Neural cell (in vitro differentiated cells): Measurements from ENCODE around the gene TIMM44. TPM values are rescaled to one million over a fixed set of nuclear protein-coding genes. Genes with fewer than 3 reads are reported as not detected.
"Not testable (repeated sequence)": the region's sequence is repeated elsewhere in the genome, so short reads cannot be mapped to it uniquely, and the experiment has no call there.

ENCODE experiments used
- H2AFZ ChIP-seq: fragments of 200-600, 300-800 bp; sonication (generic), shearing (Covaris generic); 2 replicates; pipeline ENCODE4 v1.6.0; 2014; ENCODE audit warnings: low read depth, mild to moderate bottlenecking, antibody characterized with exemption, low read length, moderate library complexity
- H3F3A ChIP-seq: fragments of 200-600 bp; shearing (Covaris generic); 2 replicates; pipeline ENCODE4 v1.6.1; 2016; ENCODE audit warnings: mild to moderate bottlenecking, moderate library complexity, mixed read lengths, antibody characterized with exemption, low read length; ENCODE audit not compliant: insufficient read depth, poor library complexity, severe bottlenecking
- H3K27ac ChIP-seq: fragments of 200-600, 300-800 bp; sonication (generic), shearing (Covaris generic); 2 replicates; pipeline ENCODE4 v1.5.1; 2014; ENCODE audit warnings: mild to moderate bottlenecking, low read length, moderate library complexity
- H3K27me3 ChIP-seq: fragments of 300-800, 200-600 bp; sonication (generic), shearing (Covaris generic); 2 replicates; pipeline ENCODE4 v1.6.0; 2014; ENCODE audit warnings: mild to moderate bottlenecking, low read depth, low read length, moderate library complexity; ENCODE audit not compliant: insufficient read depth
- H3K36me3 ChIP-seq: fragments of 300-800, 200-600 bp; sonication (generic), shearing (Covaris generic); 2 replicates; pipeline ENCODE4 v1.5.1; 2014; ENCODE audit warnings: mild to moderate bottlenecking, antibody characterized with exemption, low read length, moderate library complexity; ENCODE audit not compliant: insufficient read depth
- H3K4me2 ChIP-seq: fragments of 300-800, 200-600 bp; sonication (generic), shearing (Covaris generic); 2 replicates; pipeline ENCODE4 v1.6.0; 2014; ENCODE audit warnings: mild to moderate bottlenecking, low read length
- H3K4me3 ChIP-seq: fragments of 300-800, 200-600 bp; sonication (generic), shearing (Covaris generic); 2 replicates; pipeline ENCODE4 v1.5.1; 2014; ENCODE audit warnings: mild to moderate bottlenecking, low read length, moderate library complexity
- H3K79me2 ChIP-seq: fragments of 200-600 bp; shearing (Covaris generic); replicated peaks from 2 replicates; pipeline ENCODE4 v1.6.0; 2014; ENCODE audit warnings: mild to moderate bottlenecking, low read length, moderate library complexity; ENCODE audit not compliant: insufficient read depth
- H3K9ac ChIP-seq: fragments of 300-800, 200-600 bp; sonication (generic), shearing (Covaris generic); 2 replicates; pipeline ENCODE4 v1.6.1; 2016; ENCODE audit warnings: mild to moderate bottlenecking, low read length, mixed read lengths
- H3K9me2 ChIP-seq: fragments of 200-600 bp; shearing (Covaris generic); 2 replicates; pipeline ENCODE4 v1.6.1; 2016; ENCODE audit warnings: mild to moderate bottlenecking, low read length, mixed read lengths; ENCODE audit not compliant: insufficient read depth
- H3K9me3 ChIP-seq: fragments of 200-600, 300-800 bp; sonication (generic), shearing (Covaris generic); 2 replicates; pipeline ENCODE4 v1.6.1; 2016; ENCODE audit warnings: mild to moderate bottlenecking, mixed run types, low read length, moderate library complexity, mixed read lengths
- H4K20me1 ChIP-seq: fragments of 200-600 bp; shearing (Covaris generic); 2 replicates; pipeline ENCODE4 v1.6.1; 2016; ENCODE audit warnings: mild to moderate bottlenecking, mixed run types; ENCODE audit not compliant: insufficient read depth
- EP300 ChIP-seq: fragments of 450-650 bp; conservative IDR thresholded peaks from 2 replicates; pipeline ENCODE4 v1.6.1; 2014; ENCODE audit warnings: antibody characterized with exemption, mild to moderate bottlenecking, moderate library complexity; ENCODE audit not compliant: poor library complexity, severe bottlenecking
- EZH2 ChIP-seq: fragments of 200-600, 300-800 bp; shearing (Covaris generic), sonication (generic); IDR thresholded peaks from 2 replicates; pipeline ENCODE4 v1.6.1; 2014; ENCODE audit warnings: antibody characterized with exemption, low read length, borderline replicate concordance, mild to moderate bottlenecking; ENCODE audit not compliant: insufficient read depth, poor library complexity, severe bottlenecking
- MXI1 ChIP-seq: fragments of 450-650 bp; conservative IDR thresholded peaks from 2 replicates; pipeline ENCODE4 v1.6.1; 2014; ENCODE audit warnings: antibody characterized with exemption, mild to moderate bottlenecking; ENCODE audit not compliant: poor library complexity, severe bottlenecking
- POLR2AphosphoS5 ChIP-seq: IDR thresholded peaks from 2 replicates; pipeline ENCODE4 v1.6.1; 2012
- RAD21 ChIP-seq: fragments of 450-650 bp; conservative IDR thresholded peaks from 2 replicates; pipeline ENCODE4 v1.6.1; 2014; ENCODE audit warnings: antibody characterized with exemption, mild to moderate bottlenecking, moderate library complexity
- SMC3 ChIP-seq: fragments of 450-650 bp; conservative IDR thresholded peaks from 2 replicates; pipeline ENCODE4 v1.6.1; 2014; ENCODE audit warnings: antibody characterized with exemption, mild to moderate bottlenecking, moderate library complexity; ENCODE audit not compliant: poor library complexity
- TAF1 ChIP-seq: IDR thresholded peaks from 2 replicates; pipeline ENCODE4 v1.6.1; 2012; ENCODE audit warnings: low read depth
- polyA plus RNA-seq: library from polyadenylated mRNA; depleted of rRNA; stranded (reverse); fragments of >200 nt; gene quantifications from 2 replicates; pipeline ENCODE4 v1.2.3, GENCODE V29; 2014
- TF ChIP-seq, protein P1 (sequence below): IDR thresholded peaks from 2 replicates; pipeline ENCODE4 v1.6.1; 2012; ENCODE audit warnings: borderline replicate concordance
- TF ChIP-seq, protein P2 (sequence below): fragments of 450-650 bp; IDR thresholded peaks from 2 replicates; pipeline ENCODE4 v1.5.1; 2014; ENCODE audit warnings: antibody characterized with exemption, mild to moderate bottlenecking, moderate library complexity; ENCODE audit not compliant: poor library complexity, severe bottlenecking

TIMM44 gene
- polyA plus RNA-seq, 1 donor from 2014 or later = 48.3 TPM

DNA sequence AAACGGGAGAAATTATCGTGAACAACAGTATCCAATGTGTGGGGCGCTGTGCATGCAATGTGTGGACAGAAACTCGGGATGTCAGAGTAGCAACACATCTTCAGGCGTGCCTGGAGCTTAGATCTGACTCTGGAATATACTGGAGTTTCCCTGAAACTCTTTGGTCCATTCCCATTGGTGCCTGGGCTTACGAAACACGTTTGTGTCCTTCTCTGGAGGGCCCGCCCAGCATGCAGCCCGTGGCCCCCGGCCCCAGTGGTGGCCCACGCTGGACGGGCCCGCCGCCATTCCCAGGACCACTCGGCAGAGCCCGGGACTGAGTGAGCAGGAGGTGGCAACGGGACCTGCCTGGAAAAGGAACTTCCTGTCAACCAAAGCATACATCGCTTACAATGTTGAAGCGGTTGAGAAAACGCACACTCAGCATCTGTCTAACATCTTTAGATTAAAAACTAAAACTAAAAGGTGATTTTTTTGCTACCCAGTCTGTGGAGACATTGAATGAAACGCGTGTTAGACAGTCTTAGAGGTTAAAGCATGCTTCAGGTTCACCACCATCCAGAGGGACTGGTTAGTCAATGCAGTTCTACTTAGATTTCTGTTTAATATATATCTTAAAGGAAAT, 19.3 kb upstream of the TIMM44 start:
- Histone ChIP-seq H3K9me2 (no peaks in the 10 kb centered on the region), H3K9ac (no peak overlapping the region), H3K27me3 (no peaks in the 10 kb centered on the region), H2AFZ (no peak overlapping the region), H3K36me3 (no peaks in the 10 kb centered on the region), H3K27ac (no peak overlapping the region), H3K4me2 (no peak overlapping the region), H3K79me2 (no peaks in the 10 kb centered on the region), H4K20me1 (no peaks in the 10 kb centered on the region), H3K4me3 (no peak overlapping the region), H3K9me3 (no peaks in the 10 kb centered on the region), H3F3A (no peaks in the 10 kb centered on the region)
- no peak for TF ChIP-seq EP300
- TF ChIP-seq, protein P1, sequence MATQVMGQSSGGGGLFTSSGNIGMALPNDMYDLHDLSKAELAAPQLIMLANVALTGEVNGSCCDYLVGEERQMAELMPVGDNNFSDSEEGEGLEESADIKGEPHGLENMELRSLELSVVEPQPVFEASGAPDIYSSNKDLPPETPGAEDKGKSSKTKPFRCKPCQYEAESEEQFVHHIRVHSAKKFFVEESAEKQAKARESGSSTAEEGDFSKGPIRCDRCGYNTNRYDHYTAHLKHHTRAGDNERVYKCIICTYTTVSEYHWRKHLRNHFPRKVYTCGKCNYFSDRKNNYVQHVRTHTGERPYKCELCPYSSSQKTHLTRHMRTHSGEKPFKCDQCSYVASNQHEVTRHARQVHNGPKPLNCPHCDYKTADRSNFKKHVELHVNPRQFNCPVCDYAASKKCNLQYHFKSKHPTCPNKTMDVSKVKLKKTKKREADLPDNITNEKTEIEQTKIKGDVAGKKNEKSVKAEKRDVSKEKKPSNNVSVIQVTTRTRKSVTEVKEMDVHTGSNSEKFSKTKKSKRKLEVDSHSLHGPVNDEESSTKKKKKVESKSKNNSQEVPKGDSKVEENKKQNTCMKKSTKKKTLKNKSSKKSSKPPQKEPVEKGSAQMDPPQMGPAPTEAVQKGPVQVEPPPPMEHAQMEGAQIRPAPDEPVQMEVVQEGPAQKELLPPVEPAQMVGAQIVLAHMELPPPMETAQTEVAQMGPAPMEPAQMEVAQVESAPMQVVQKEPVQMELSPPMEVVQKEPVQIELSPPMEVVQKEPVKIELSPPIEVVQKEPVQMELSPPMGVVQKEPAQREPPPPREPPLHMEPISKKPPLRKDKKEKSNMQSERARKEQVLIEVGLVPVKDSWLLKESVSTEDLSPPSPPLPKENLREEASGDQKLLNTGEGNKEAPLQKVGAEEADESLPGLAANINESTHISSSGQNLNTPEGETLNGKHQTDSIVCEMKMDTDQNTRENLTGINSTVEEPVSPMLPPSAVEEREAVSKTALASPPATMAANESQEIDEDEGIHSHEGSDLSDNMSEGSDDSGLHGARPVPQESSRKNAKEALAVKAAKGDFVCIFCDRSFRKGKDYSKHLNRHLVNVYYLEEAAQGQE = no peak
- no peak for TF ChIP-seq MXI1
- TF ChIP-seq, protein P2, sequence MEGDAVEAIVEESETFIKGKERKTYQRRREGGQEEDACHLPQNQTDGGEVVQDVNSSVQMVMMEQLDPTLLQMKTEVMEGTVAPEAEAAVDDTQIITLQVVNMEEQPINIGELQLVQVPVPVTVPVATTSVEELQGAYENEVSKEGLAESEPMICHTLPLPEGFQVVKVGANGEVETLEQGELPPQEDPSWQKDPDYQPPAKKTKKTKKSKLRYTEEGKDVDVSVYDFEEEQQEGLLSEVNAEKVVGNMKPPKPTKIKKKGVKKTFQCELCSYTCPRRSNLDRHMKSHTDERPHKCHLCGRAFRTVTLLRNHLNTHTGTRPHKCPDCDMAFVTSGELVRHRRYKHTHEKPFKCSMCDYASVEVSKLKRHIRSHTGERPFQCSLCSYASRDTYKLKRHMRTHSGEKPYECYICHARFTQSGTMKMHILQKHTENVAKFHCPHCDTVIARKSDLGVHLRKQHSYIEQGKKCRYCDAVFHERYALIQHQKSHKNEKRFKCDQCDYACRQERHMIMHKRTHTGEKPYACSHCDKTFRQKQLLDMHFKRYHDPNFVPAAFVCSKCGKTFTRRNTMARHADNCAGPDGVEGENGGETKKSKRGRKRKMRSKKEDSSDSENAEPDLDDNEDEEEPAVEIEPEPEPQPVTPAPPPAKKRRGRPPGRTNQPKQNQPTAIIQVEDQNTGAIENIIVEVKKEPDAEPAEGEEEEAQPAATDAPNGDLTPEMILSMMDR = no peak
- no peak for TF ChIP-seq RAD21
- no peak for TF ChIP-seq EZH2
- TF ChIP-seq POLR2AphosphoS5 = no peak
- TF ChIP-seq SMC3 = no peak
- no peak for TF ChIP-seq TAF1

DNA sequence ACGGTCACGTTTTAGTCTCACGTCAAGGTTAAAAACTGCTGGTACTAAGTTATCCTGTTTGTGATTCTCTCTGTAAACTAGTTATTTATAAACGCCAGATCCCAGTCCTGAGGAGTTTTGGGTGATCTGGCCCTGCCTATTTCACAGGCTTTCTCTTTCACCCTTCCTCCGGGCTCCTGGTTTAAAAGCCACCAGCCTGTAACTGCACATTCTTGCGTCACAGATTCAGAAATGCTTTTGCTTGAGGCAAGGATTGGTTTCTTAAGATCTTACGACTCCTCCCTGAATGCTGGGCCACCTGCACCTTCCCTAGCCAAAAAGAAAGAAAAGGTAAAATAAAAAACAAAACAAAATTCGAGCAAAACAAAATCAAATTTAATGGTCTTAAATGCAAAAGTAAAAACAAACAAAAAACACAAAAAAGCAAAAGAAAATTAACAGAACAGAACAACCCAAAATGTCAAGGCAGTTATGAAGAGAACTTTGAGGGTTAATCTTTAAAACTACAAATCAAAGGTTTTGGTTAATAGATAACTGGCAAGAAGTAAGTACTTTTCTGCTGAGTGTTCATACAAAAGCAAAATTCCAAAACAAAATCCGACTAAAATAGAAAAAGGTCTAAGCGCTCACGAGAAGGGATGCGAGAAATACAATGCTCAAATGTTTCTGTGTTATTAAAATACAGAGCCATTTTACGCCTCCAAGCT, 18.6 kb upstream of the TIMM44 start:
- Histone ChIP-seq H3K36me3 (no peaks in the 10 kb centered on the region), H3K4me3 (no peak overlapping the region), H3K27me3 (no peaks in the 10 kb centered on the region), H2AFZ (no peak overlapping the region), H3K9ac (no peak overlapping the region), H4K20me1 (no peaks in the 10 kb centered on the region), H3K4me2 (no peak overlapping the region), H3K9me3 (no peaks in the 10 kb centered on the region), H3F3A (no peaks in the 10 kb centered on the region), H3K9me2 (no peaks in the 10 kb centered on the region), H3K27ac (no peak overlapping the region), H3K79me2 (no peaks in the 10 kb centered on the region)
- TF ChIP-seq SMC3 (no peak), EP300 (no peak), EZH2 (no peak), TAF1 (no peak), RAD21 (no peak), POLR2AphosphoS5 (no peak), MXI1 (no peak)
- TF ChIP-seq, protein P2 = no peak
- TF ChIP-seq, protein P1 = no peak

DNA sequence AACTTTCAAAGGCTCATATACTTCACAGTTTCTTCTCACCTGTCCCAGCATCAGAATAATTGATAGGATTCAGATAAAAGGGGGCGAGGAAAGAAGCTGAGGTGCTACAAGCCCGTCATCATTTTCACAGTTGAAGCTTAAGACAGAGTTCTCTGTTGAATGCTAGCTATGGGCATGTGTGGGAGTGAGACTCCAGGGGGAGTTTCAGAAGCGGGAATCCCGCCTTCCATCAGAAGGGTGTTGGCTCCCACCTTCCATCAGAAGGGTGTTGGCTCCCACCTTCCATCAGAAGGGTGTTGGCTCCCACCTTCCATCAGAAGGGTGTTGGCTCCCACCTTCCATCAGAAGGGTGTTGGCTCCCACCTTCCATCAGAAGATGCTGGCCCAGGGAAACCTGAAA, 17.6 kb upstream of the TIMM44 start:
- not testable (repeated sequence) for H3K9ac ChIP-seq, H4K20me1 ChIP-seq, H3K9me2 ChIP-seq, H3K79me2 ChIP-seq, H3K4me3 ChIP-seq, H3K9me3 ChIP-seq, H3K27ac ChIP-seq, H2AFZ ChIP-seq, H3K4me2 ChIP-seq, H3K36me3 ChIP-seq, H3K27me3 ChIP-seq, H3F3A ChIP-seq
